ENCODE data around the gene ANTXR2. TPM values are rescaled to one million over a fixed set of nuclear protein-coding genes. Genes with fewer than 3 reads are reported as not detected.
"Not testable (repeated sequence)": the region's sequence is repeated elsewhere in the genome, so short reads cannot be mapped to it uniquely, and the experiment has no call there.

ANTXR2 gene
- total RNA-seq, 1 donor from 2014 or later: 32.2 TPM

DNA sequence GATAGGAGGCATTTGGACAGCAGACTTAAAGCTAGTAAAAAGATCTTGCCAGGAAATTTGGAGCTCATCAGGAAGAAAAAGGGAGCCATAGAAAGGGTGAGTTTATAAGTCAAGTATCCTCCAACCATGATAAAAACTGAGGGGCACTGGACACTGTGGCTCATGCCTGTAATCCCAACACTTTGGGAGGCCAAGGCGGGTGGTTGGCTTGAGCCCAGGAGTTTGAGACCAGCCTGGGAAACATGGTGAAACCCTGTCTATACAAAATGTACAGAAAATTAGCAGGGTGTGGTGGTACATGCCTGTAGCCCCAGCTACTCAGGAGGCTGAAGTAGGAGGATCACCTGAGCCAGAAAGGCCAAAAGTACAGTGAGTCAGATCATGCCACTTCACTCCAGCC is 48.7 kb downstream of the ANTXR2 start:
- DNase-seq (ENCODE audit: low read depth): no peak

DNA sequence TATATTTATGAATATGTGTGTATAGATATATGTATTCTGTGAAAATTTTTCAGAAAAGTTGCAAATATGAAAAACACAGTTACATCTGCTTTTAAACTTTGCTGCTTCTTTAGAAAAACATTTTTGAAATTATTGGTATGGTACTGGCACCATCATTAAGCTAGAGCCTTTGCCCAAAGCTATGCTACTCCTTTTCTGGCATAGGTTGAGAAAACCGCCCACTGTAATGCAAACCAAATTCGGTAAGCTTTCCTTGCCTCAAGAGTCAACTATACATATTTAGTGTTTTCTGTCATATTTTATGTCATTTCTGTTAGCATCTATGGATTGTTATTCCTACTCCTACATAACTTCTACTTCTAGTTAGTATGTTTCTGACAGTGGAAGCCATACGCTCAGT is 50.7 kb downstream of the ANTXR2 start:
- no peak for DNase-seq (ENCODE audit: low read depth)

DNA sequence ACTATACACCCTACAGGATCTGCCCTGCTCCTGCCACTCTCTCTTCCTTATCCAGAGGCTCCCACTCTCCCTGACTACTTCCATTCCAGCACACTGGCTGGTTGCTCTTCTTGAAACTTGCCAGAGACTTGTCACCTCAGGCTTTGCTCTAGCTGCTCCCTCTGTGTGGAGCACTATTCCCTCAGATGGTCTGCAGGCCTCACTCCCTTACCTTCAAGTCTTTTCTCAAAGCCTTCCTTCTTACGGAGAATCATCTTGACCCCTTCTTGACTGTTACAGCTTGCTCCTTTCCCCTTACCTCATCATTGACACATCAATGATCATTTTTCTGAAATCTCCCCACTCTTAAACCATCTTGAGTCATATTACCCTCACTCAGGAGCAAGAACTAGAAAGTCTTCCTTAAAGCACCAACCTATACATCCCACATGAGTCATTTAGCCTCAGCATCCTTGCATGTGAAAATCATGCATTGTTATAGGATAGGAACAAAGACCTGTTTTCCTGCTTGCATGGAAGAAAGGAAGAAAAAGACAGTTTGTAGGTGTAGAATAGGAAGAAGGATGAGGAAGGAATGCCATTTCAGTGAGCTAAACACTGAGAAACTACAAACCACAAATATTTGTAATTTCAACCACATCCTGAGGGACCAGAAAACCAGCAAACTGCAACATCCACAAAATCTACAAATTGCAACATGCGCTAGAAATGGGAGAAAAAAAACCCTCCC is 55.7 kb downstream of the ANTXR2 start:
- DNase-seq (ENCODE audit: low read depth): peak; percentile 85

DNA sequence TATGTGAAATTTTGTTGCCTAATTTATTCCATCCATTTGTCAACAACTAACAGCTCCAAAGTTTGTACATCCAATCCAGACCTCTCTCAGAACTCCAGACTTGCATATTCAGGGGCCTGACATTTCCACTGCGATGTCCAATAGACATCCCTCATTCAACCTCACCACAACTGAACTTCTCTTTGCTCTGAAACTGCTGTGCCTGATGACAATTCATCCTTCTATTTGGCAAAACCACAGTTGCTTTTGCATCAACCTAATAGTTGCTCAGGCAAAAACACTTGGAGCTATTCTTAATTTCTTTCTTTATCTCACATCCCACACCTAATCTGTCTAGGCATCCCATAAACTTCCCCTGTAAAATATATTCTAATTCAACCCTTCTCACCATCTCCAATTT is 56.5 kb downstream of the ANTXR2 start:
- peak; percentile 30 for DNase-seq (ENCODE audit: low read depth)

DNA sequence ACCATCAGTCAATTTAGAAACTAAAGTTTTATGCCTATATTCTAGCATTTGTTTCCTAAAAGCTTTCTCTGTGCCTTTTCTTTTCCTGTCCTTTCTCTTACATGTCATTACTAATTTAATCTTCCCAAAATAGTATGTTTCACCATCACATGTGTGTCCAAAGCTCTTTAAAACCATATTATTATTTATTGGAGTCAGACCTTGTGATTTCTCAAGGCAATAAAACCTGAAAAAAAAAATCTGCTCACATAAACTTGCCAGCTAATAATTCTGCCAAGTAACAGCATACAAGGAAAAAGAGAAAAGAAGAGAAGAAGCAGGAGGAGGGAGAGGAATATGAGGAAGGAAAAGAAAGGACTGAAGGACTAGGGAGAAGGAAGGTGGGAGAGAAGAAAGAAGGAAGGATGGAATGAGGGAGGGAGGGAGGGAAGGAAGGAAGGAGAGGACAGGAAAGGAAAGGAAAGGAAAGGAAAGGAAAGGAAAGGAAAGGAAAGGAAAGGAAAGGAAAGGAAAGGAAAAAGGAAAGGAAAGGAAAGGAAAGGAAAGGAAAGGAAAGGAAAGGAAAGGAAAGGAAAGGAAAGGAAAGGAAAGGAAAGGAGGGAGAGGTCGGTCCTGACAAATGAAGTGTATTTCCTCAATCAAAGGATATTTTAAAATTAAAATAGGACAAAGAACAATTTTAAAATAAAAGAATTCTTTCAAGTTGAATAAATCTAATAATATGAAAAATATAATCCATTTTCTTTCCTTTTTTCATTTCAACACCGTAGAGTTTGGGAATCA is 57.4 kb downstream of the ANTXR2 start:
- DNase-seq (ENCODE audit: low read depth): no peak

DNA sequence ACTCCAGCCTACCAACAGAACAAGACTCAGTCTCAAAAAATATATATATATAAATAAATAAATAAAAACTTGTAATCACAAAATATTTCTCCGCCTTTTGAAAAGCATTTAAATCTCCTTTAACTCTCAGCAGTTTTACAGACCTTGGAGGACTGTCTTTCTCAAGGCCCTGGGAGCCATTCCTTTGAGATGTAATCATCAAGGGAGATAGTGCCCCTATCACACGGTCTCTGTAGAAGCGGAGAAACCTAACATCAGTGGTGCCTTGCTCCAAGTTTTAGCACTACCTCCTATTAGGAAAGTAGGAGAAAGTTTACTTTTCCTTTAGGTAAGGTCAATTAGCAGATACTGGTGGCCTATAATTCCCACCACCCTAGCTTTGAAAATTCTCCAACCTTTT is 58.5 kb downstream of the ANTXR2 start:
- no peak for DNase-seq (ENCODE audit: low read depth)

DNA sequence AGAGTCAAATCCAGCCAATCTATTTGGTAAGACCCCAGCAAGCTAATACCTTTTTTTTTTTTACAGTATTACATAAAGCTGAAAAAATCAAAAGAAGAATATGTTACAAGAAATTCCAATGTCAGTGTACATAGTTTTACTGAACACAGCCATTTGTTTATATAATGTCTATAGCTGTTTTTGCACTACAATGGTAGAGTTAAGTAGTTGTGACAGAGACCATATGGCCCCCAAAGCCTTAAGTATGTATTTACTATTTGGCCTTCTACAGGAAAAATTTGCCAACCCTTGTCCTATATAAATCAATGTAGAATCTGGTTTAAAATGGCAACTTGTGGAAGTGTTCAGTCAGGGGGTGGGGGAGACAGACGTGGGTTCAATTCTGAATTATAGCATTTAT is 60.7 kb downstream of the ANTXR2 start:
- DNase-seq (ENCODE audit: low read depth): no peak

DNA sequence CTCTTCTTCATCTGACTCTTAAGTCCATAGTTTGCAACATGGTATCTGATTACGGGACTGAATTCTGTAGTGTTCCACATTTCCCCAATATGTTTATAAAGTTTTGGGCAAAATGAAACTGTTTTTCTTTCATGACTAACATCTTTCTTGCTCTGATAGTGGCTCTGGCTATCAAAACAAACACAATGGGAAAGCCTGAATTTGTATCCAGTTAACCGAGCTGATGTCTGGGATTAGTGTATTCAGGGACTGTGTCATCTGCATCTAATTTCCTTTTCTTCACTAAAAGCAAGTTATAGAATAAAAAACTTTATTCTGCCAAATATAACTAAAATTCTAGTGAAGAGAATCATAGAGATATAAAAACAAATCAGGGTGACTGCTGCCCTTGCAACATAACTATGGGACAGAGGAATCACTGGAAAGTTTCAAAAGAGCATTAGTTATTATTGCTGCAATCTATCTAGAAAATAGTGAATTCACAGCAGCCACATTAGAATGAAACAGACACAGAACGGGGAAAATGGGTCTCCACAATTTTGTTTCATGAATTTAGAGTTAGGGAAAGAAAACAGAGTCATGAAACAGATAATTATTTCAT is 61.3 kb downstream of the ANTXR2 start:
- no peak for DNase-seq (ENCODE audit: low read depth)

DNA sequence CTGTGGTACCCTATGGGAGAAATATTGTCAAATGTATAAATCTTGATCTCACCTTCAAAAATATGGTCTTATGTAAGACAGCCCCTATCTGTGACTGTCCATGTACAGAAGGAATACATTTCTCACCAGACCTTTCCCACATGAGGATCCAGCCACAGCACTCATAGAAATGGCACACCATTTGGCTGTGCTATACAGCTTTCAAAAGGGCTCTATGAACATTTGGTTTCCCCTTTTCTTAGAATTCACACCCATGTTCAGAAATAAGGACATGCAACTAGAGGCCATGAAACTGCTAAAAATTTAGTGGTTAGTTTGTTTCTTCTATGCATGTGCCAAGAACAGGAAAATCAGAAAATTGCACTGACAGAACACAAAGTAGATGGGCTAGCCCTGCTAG is 62.7 kb downstream of the ANTXR2 start:
- no peak for DNase-seq (ENCODE audit: low read depth)

DNA sequence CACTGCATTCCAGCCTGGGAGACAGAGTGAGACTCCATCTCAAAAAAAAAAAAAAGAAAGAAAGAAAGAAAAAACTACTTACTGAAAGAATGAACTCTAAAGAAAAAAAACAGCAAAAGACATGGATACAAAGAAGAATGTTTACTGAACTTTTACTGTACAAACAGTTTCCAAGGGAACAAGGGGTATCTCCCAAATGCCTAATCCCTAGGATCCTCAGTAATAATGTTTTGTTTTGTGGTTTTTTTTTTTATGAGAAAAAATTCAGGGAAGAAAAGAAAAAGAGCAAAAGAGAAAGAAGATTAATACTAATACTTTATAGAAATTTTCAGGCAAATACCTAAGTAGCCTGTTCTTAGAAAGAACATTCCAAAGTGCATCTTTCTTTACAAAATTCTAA is 63.2 kb downstream of the ANTXR2 start:
- DNase-seq (ENCODE audit: low read depth): no peak

DNA sequence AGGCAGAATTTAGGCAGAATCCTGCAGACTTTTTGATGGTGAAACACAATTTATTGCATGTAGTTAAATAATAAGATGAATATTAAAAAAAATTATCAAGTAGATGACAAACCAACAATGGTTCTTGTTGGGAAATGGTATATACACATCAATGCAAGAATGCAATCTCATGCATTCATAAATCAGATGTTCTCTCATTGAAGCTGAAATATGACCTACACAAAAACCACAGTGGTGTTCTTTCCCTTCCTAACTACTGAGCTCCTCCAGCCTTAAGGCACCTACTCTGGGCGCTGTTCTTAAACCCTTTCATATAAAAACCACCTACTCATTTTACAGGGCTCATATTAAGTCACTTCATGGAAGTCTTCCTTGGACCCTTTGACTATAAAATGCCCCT is 64.1 kb downstream of the ANTXR2 start:
- DNase-seq (ENCODE audit: low read depth): no peak

DNA sequence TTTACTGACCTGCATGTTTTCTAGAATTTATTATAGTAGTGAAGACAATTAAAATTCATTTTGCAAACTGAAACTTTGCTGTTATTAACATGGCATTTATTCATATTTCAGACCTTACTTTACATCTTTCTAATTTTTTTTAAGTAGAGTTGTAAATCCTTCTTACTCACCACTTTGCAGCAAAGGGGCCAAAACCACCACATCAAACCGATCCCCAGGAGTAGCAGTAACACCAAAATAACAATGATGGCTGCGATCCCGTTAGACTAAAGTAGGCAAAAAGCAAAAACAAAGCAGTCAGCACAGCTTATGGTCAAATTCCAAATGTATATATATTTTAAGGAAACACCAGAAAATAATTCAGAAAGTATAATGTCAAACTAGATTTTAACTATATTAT is 64.7 kb downstream of the ANTXR2 start:
- DNase-seq (ENCODE audit: low read depth): no peak

DNA sequence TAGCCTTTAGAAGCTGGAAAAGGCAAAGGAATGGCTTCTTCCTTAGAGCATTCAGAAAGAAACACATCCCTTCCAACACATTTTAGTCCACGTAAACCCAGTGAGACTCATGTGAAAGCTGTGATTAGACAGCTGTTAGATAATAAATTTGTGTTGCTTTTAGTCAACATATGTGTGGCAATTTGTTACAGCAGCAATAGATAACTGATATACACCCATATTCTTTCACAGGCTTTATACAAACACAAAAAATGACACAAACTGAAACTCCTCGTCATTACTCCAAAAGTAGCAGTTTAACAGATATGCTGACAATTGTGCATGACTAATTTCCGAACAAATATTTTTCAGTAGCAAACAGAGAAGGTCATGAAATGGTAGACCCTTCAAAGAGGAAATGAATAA is 65.3 kb downstream of the ANTXR2 start:
- no peak for DNase-seq (ENCODE audit: low read depth)

DNA sequence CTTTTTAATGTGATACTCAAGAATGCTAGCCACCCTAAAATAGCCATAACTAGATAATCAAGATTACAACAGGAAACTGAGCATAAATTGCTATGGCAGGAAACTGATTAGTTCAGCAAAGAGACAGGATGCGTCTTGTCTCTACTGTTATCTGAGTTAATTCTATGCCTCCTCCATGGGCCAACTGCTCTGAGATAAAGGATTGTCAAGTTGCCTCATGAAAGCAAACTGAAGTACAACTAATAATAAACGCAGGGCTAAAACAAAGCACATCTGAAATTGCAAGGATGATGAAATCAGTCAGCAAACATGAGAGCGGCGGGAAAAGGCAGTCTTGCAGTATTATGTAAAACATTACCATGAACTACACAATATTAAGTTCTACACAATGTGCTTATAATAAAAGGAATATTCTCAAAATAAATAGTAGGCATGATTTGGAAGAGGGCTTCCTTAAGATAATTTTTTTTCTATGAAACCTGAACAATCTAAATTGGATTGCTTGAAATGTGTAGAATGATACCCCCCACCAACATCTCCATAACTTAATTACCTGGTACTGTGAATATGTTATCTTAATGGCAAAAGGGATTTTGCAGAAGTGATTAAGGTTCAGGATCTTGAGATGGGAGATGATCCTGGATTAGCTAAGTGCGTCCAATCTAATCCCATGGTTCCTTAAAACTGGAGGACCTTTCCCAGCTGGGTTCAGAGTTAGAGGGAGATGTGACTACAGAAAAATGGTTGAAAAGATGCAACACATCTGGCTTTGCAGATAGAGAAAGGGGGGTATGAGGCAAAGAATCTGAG is 65.9 kb downstream of the ANTXR2 start:
- DNase-seq (ENCODE audit: low read depth): no peak

DNA sequence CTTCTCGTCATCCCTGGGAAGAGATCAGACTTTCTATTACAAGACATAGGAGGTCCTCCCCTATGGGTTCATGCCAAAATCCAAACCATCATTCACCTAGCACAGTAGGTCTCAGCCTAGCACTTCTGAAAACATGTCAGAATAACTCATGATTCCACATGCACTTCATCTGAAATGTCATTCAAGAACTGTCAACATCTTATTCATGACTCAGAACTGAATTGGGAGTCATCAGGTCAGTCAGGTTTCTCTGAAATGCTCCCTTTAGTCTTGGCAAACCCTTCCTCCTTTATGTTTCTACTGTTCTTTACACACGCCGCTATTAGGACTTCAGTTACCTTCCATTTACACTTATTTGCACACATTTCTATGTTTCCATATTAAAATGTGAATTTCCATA is 67.2 kb downstream of the ANTXR2 start:
- DNase-seq (ENCODE audit: low read depth): peak; percentile 90

DNA sequence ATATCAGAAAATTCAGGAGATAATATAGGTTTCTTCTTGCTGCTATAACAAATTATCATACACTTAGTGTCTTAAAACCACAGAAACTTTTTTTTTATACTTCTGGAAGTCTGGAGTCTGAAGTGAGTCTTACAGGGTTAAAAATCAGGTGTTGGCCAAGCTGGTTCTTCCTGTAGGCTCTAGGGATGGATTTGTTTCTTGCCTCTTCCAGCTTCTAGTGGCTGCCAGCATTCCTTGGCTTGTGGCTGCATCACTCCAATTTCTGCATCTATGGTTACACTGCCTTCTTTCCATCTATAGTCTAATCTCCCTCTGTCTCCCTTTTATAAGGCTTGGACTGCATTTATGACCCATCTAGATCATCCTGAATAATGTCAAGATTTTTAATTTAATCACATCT is 68.7 kb downstream of the ANTXR2 start:
- no peak for DNase-seq (ENCODE audit: low read depth)

DNA sequence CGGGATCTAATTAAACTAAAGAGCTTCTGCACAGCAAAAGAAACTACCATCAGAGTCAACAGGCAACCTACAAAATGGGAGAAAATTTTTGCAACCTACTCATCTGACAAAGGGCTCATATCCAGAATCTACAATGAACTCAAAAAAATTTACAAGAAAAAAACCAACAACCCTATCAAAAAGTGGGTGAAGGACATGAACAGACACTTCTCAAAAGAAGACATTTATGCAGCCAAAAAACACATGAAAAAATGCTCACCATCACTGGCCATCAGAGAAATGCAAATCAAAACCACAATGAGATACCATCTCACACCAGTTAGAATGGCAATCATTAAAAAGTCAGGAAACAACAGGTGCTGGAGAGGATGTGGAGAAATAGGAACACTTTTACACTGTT is 70.5 kb downstream of the ANTXR2 start:
- DNase-seq (ENCODE audit: low read depth): not testable (repeated sequence)

DNA sequence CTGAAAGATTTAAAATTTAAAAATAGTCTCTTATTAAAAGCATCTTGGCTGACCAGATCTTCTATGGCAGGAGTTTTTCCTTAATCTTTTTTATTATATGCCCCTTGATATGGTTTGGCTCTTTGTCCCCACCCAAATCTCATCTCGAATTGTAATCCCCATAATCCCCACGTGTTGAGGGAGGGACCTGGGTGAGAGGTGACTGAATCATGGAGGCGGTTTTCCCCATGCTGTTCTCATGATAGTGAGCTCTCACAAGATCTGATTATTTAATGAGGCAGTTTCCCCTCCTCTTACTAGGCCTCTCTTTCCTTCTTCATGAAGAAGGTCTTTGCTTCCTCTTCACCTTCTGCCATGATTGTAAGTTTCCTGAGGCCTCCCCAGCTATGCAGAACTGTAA is 74.0 kb downstream of the ANTXR2 start:
- not testable (repeated sequence) for DNase-seq (ENCODE audit: low read depth)

DNA sequence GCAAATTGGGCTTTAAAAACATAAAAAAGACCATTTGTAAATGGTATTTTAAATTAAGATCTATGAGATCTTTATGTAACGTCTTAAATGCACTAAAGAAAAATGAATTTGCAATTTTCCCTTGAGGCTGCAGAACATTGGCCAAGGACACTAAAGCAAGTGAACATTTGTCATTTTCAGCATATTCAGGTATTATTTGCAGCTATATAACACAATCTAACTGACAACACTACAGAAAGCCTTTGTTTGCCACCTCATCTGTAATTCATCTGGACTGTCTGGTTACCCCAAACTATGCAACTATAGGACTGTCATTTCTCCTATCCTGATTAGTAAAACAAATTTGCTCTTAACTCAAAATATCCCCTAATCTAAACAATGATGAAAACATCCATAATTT is 74.8 kb downstream of the ANTXR2 start:
- no peak for DNase-seq (ENCODE audit: low read depth)

DNA sequence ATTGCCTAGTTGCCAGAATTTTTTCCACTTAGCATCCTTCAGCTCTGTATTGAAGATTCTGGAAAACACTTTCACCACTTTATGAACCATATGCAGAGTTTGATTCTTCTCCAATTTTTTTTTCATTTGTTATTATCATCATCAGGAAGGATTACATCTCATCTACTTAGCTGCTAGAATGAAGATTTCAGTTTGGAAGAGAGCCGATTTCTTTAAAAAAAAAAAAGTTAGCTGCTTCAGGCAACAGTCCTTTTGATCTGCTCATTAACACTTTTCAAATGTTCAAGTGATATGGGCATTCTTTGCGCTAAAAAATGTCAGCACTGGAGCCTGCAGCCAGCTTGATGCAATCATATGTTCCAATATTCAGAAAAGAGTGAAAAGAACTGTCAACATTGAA is 76.2 kb downstream of the ANTXR2 start:
- no peak for DNase-seq (ENCODE audit: low read depth)

DNA sequence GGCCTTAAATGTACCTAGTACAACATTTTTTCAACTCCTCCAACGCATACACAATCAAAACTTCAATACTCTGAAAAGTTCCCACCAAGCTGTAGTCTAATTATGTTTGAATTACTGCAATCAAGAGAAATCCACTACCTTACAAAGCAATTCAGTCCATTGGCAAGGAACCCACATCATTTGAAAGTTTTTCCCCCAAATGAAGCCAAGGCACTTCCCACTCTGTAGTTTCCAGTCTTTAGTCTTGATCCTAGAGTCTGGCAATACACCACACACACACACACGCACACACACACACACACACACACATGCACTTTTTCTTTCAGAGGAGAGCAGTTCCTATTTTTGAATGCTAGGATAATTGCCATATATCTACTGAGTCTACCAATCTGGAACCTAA is 79.6 kb downstream of the ANTXR2 start:
- no peak for DNase-seq (ENCODE audit: low read depth)

DNA sequence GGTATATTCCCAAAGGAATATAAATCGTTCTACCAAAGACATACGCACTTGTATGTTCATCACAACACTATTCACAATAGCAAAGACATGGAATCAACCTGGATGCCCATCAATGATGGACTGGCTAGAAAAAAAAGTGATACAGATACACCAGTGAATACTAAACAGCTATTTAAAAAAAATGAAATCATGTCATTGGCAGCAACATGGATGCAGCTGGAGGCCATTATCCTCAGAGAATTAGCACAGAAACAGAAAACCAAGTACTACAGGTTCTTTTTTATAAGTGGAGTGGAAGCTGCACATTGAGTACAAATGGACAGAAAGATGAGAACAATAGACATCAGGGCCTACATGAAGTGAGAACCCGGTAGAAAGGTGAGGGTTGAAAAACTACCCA is 81.4 kb downstream of the ANTXR2 start:
- no peak for DNase-seq (ENCODE audit: low read depth)
